ENCODE data around the gene POU4F1.

The POU4F1 gene

DNA sequence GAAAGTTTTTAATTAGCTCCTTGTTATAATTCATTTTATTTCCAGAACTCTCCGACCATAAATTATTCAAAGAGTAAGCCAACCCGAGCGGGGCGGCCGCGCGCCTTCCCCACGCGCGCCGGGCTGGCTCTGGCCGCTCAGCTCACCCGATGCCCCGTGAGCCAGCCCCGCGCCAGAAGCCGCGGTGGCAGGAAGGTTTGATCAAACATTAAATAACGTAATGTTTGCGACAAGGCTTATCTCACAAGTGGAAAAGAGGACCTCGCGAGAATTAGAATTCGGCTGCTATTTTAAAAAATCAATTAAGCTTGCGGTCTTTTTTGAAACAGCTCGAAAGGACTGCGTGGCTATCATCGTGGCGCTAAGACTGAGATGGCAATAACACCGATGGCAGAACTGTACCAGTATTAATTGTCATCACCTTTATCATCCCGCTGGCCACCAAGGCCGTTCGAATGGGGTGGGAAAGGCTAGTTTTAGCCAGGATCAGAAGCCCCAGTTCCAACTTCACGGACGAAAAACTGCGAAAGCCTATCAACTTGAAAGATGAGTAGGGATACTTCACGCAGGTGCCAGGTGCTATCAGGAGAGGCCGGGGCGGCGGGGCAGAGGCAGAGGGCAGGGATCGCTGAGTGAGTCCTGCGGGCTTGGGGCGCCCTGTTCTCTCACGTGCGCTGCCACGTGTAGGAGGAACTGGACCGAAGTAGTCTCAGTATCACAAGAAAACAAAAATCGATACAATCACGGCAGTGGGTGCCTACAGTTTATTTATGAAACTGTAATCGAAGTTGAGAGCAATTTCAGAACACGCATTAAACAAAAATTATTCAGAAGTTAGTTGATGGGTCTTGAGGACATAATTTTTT, 6.4 kb downstream of the POU4F1 start:
- H3K27ac ChIP-seq (ENCODE audit: low read length) = no peak overlapping the region
- peaks cover 91% of the 10 kb centered on the region for H3K27me3 ChIP-seq (ENCODE audit: low read depth, low read length)
- peaks cover 4 to 24% of the 10 kb centered on the region in 2 donors for H3K4me1 ChIP-seq (ENCODE audit: control insufficient read depth in 1 of 2, insufficient read depth in 2 of 2, low read length in 2 of 2)
- H3K9me3 ChIP-seq (ENCODE audit: control insufficient read depth in 1 of 2, low read length in 2 of 2) = peaks cover 0 to 5% of the 10 kb centered on the region in 2 donors
- H3K4me3 ChIP-seq (ENCODE audit: low read depth in 1 of 2, low read length in 2 of 2) = no peak overlapping the region
- no peaks in the 10 kb centered on the region for H3K36me3 ChIP-seq (ENCODE audit: control insufficient read depth in 1 of 2, insufficient read depth in 2 of 2, low read length in 2 of 2)

DNA sequence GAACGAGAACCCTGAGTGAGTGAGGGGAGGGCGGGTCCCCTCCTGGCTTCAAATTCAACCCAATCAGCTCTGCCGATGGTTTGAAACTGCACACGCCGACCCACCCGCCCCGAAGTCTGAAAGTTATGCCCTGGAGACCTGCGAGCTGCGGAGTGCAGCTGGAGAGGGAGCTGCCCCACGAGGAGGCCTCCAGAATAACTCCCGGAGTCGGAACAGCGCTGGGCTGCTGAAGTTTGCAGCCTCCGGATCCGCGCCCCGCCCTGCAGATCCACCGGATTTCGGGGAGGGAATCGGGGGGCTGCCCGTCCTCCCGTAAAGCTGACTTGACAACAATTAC, 7.0 kb downstream of the POU4F1 start:
- peaks cover 0 to 5% of the 10 kb centered on the region in 2 donors for H3K9me3 ChIP-seq (ENCODE audit: control insufficient read depth in 1 of 2, low read length in 2 of 2)
- no peak overlapping the region for H3K27ac ChIP-seq (ENCODE audit: low read length)
- no peaks in the 10 kb centered on the region for H3K36me3 ChIP-seq (ENCODE audit: control insufficient read depth in 1 of 2, insufficient read depth in 2 of 2, low read length in 2 of 2)
- peak overlapping the region in 1 of 2 donors; percentile 44 for H3K4me3 ChIP-seq (ENCODE audit: low read depth in 1 of 2, low read length in 2 of 2)
- peaks cover 4 to 21% of the 10 kb centered on the region in 2 donors for H3K4me1 ChIP-seq (ENCODE audit: control insufficient read depth in 1 of 2, insufficient read depth in 2 of 2, low read length in 2 of 2)
- peaks cover 88% of the 10 kb centered on the region for H3K27me3 ChIP-seq (ENCODE audit: low read depth, low read length)

DNA sequence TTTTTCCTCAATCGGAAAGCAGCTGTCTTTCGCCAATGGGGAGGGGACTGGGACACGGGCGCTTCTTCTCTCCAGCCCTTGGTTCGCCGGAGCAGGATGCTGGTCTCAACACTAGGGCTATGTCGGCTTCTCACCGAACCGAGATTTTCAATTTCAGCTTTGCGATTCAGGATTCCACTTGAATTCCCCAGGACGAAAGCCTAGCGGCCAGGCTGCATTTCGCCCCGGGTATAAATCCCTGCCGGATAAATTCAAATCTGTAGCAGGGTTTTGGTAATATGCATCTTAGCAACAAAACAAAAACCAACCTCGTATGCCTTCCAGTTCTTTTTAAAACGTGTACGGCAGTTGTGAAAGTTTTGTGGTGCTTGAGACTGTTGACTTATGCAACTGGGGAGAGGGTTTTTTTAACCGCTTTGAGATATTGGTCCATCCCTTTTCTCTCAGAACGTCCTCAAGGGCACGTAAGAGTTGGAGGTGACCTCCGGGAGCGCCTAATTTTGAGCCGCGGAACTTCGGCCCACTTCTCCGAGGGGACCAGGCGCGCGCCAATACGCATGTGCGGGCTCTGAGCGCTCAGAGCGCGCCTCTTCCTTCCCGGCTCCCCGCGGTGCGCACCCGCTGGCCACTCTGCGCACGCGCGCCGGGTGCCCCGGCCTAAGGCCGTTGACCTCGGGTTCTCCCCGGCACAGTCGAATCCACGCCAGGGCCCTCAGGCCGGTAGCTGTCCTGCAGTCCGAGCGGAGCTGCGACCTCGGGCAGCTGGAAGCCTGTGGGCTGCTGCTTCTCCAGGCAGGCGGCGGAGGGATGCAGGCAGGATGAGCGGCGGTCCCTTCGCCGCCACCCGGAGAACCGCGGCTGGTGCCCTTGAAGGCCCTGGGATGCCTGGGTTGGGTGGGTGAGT, 7.6 kb downstream of the POU4F1 start:
- Histone ChIP-seq H3K27me3 (ENCODE audit: low read depth, low read length) (peaks cover 83% of the 10 kb centered on the region), H3K36me3 (ENCODE audit: control insufficient read depth in 1 of 2, insufficient read depth in 2 of 2, low read length in 2 of 2) (no peaks in the 10 kb centered on the region), H3K4me3 (ENCODE audit: low read depth in 1 of 2, low read length in 2 of 2) (peak overlapping the region; percentile 9 to 44)

DNA sequence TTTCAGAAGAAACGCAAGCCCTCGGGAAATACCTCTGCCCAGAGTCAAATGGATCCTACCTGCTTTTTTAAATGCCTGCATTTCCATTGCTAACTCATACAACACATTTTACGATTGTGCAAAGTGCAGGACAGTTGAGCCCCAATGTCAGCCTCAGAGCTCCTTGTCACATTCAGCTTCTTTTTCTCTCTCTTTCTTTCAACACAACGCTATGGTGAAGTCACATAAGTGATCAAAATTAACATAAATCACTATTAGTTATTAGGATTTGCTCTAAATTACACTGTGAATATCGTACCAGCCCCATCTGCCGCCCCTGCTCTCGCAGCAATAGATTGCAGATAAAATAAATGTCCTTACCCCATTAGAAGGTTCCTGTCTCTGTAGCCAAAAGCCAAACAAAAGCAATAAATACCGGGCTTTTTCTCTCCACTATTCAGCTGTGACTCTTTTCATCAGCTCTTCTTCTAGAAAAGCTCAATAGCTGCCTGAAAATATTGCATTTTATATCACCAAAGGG, 8.8 kb downstream of the POU4F1 start:
- Histone ChIP-seq H3K27me3 (ENCODE audit: low read depth, low read length) (peaks cover 74% of the 10 kb centered on the region), H3K27ac (ENCODE audit: low read length) (no peak overlapping the region), H3K4me3 (ENCODE audit: low read depth in 1 of 2, low read length in 2 of 2) (no peak overlapping the region)

More for the DNA sequence above, 7.6 kb downstream of the POU4F1 start:
- H3K27ac ChIP-seq (ENCODE audit: low read length) = no peak overlapping the region
- H3K4me1 ChIP-seq (ENCODE audit: control insufficient read depth in 1 of 2, insufficient read depth in 2 of 2, low read length in 2 of 2) = peaks cover 4 to 17% of the 10 kb centered on the region in 2 donors
- H3K9me3 ChIP-seq (ENCODE audit: control insufficient read depth in 1 of 2, low read length in 2 of 2) = peaks cover 0 to 5% of the 10 kb centered on the region in 2 donors

DNA sequence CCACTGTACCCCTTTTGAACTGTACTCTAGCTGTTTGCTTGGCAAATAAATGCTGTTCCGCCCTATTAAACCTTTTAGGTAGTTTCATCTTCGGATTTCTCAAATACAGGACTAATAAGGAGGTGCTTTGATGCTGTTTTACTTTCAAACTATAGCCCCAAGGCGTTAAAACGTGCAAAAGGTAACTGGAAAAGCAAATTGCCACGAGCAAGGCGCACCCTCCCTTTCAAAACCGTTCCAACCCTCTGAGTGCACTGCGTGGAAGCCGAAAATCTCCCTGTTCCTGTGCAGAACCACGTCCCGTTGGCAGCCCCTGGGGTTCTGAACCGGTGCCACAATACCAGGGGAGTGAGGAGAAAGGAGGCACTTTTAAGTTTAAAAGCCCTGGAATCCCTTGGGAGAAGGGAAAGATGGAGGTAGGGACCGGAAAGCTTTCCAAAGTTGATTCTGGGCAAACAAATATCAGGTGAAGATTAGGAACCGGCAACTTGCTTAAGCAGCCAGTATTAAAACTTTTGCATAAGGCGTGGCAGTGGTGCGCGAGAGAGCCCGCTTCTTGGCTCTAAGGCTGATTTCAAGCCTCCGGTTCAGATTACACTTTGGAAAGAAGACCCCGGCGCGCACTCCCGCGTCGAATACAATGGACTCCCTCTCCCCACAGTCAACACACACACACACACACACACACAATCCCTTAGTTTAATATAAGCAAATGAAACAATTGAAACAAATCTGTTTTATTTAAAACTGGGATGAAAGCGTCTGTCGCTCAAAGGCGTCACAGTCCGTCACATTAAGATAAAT, 9.5 kb downstream of the POU4F1 start:
- H3K9me3 ChIP-seq (ENCODE audit: control insufficient read depth in 1 of 2, low read length in 2 of 2) = peaks cover 0 to 4% of the 10 kb centered on the region in 2 donors
- H3K36me3 ChIP-seq (ENCODE audit: control insufficient read depth in 1 of 2, insufficient read depth in 2 of 2, low read length in 2 of 2) = no peaks in the 10 kb centered on the region
- peaks cover 4 to 17% of the 10 kb centered on the region in 2 donors for H3K4me1 ChIP-seq (ENCODE audit: control insufficient read depth in 1 of 2, insufficient read depth in 2 of 2, low read length in 2 of 2)
- no peak overlapping the region for H3K4me3 ChIP-seq (ENCODE audit: low read depth in 1 of 2, low read length in 2 of 2)
- H3K27ac ChIP-seq (ENCODE audit: low read length) = no peak overlapping the region
- peaks cover 71% of the 10 kb centered on the region for H3K27me3 ChIP-seq (ENCODE audit: low read depth, low read length)

More for the DNA sequence above, 8.8 kb downstream of the POU4F1 start:
- no peaks in the 10 kb centered on the region for H3K36me3 ChIP-seq (ENCODE audit: control insufficient read depth in 1 of 2, insufficient read depth in 2 of 2, low read length in 2 of 2)
- H3K9me3 ChIP-seq (ENCODE audit: control insufficient read depth in 1 of 2, low read length in 2 of 2) = peaks cover 0 to under 1% of the 10 kb centered on the region in 2 donors
- peaks cover 4 to 17% of the 10 kb centered on the region in 2 donors for H3K4me1 ChIP-seq (ENCODE audit: control insufficient read depth in 1 of 2, insufficient read depth in 2 of 2, low read length in 2 of 2)

DNA sequence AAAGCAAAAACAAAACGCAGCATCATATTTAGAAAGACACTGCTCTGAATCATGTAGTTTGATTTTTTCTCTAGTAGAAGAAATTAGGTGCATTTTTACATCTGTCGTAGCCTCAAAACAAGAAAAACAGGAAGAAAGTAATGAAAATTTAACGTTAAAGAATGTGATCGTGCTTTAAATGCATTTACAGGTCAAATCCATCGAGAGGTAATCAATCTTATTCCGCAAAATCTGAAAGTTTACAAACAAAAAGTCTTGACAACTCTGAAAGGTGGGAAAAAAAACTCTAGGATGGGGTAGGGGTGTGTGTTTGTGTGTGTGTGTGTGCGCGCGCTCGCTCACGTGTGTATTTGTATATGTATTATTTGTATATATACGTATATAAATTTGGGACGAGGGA, 10.2 kb downstream of the POU4F1 start:
- peaks cover 0 to 4% of the 10 kb centered on the region in 2 donors for H3K9me3 ChIP-seq (ENCODE audit: control insufficient read depth in 1 of 2, low read length in 2 of 2)
- no peaks in the 10 kb centered on the region for H3K36me3 ChIP-seq (ENCODE audit: control insufficient read depth in 1 of 2, insufficient read depth in 2 of 2, low read length in 2 of 2)
- no peak overlapping the region for H3K4me3 ChIP-seq (ENCODE audit: low read depth in 1 of 2, low read length in 2 of 2)
- H3K4me1 ChIP-seq (ENCODE audit: control insufficient read depth in 1 of 2, insufficient read depth in 2 of 2, low read length in 2 of 2) = peaks cover 4 to 17% of the 10 kb centered on the region in 2 donors
- H3K27ac ChIP-seq (ENCODE audit: low read length) = no peak overlapping the region
- H3K27me3 ChIP-seq (ENCODE audit: low read depth, low read length) = peaks cover 69% of the 10 kb centered on the region

DNA sequence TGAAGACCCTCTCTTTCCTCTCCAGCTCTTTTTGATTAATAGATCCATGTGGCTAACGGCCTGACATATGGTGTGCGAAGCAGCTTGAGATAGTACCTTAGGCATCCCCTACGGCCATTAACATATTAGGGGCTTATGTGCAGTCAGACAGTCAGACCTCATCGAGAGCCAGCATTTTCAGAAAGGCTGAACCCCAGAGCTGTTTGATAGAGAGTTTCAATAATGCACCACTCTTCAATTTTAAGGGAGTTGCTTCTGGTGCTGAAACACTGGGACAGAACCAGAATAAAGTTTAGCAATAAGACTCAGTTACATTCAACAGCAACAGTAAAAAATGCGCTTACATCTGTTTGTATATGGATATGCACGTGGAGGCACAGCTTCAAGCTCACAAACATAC, 10.8 kb downstream of the POU4F1 start:
- no peaks in the 10 kb centered on the region for H3K36me3 ChIP-seq (ENCODE audit: control insufficient read depth in 1 of 2, insufficient read depth in 2 of 2, low read length in 2 of 2)
- peaks cover under 1 to 4% of the 10 kb centered on the region in 2 donors for H3K9me3 ChIP-seq (ENCODE audit: control insufficient read depth in 1 of 2, low read length in 2 of 2)
- H3K27me3 ChIP-seq (ENCODE audit: low read depth, low read length) = peaks cover 68% of the 10 kb centered on the region
- no peak overlapping the region for H3K27ac ChIP-seq (ENCODE audit: low read length)
- H3K4me3 ChIP-seq (ENCODE audit: low read depth in 1 of 2, low read length in 2 of 2) = no peak overlapping the region
- H3K4me1 ChIP-seq (ENCODE audit: control insufficient read depth in 1 of 2, insufficient read depth in 2 of 2, low read length in 2 of 2) = peaks cover 4 to 17% of the 10 kb centered on the region in 2 donors

DNA sequence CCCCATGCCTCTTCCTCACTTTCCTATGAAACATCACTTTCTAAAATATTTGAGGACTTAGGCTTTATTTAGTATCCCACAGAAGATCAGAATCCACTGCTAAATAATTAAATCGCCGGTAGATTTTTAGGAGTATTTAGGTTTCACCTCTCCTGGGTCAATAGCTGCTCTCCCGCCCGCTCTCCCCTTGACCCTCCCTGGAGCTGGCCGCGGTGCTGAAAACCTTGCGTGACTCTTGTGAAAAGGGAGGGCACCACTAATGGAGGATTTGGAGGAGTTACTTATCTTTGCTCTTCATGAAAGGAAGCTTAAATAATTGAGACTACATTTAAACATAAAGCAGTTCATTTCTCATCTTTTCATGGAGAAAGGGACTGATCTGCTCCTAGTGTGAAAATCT, 14.1 kb downstream of the POU4F1 start:
- no peak overlapping the region for H3K4me3 ChIP-seq (ENCODE audit: low read depth in 1 of 2, low read length in 2 of 2)
- H3K4me1 ChIP-seq (ENCODE audit: control insufficient read depth in 1 of 2, insufficient read depth in 2 of 2, low read length in 2 of 2) = no peaks in the 10 kb centered on the region
- H3K27me3 ChIP-seq (ENCODE audit: low read depth, low read length) = peaks cover 43% of the 10 kb centered on the region

DNA sequence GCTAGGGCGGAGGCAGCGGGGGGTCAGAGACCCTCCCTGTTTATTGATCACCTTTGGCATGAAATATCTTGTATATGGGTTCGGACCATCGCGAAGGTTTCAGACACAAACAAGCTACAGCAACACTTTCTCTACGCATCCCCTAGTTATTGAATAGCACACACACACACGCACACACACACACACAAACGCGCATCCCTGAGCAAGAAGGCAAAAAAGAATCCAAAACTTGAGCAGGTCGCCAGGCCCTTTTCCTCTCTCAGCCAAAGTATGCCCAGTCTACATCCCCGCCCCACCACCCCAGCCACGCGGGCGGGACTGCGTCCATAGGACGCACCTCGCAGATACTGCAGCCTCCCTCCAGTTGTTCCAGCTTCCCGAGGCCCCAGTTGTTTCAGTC, 16.0 kb downstream of the POU4F1 start:
- peaks cover 26% of the 10 kb centered on the region for H3K27me3 ChIP-seq (ENCODE audit: low read depth, low read length)
- H3K36me3 ChIP-seq (ENCODE audit: control insufficient read depth in 1 of 2, insufficient read depth in 2 of 2, low read length in 2 of 2) = no peaks in the 10 kb centered on the region
- H3K4me3 ChIP-seq (ENCODE audit: low read depth in 1 of 2, low read length in 2 of 2) = no peak overlapping the region
- no peaks in the 10 kb centered on the region for H3K4me1 ChIP-seq (ENCODE audit: control insufficient read depth in 1 of 2, insufficient read depth in 2 of 2, low read length in 2 of 2)
- no peak overlapping the region for H3K27ac ChIP-seq (ENCODE audit: low read length)
- peaks cover 2 to 4% of the 10 kb centered on the region in 2 donors for H3K9me3 ChIP-seq (ENCODE audit: control insufficient read depth in 1 of 2, low read length in 2 of 2)

More for the DNA sequence above, 14.1 kb downstream of the POU4F1 start:
- no peaks in the 10 kb centered on the region for H3K36me3 ChIP-seq (ENCODE audit: control insufficient read depth in 1 of 2, insufficient read depth in 2 of 2, low read length in 2 of 2)
- H3K27ac ChIP-seq (ENCODE audit: low read length) = no peak overlapping the region
- H3K9me3 ChIP-seq (ENCODE audit: control insufficient read depth in 1 of 2, low read length in 2 of 2) = peaks cover 2 to 4% of the 10 kb centered on the region in 2 donors

DNA sequence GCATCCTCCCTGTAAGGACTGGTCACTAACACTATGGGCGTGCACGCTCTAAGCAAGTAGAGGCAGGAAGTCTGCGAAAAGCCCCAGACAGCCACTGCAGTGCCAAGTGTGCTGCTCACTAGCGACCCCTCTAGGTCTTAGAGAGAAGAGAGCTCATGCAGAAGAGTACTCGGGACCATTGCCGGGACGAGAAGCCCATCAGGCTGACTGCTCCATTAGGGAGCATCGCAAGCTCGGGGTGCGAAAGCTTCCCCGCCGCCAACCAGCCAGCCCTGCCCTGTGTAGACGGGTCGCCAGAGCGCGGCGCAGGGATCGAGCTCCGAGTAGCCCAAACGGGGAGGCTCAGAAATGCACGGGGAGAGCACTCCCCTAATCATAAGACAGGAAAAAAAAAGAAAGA, 16.6 kb downstream of the POU4F1 start:
- Histone ChIP-seq H3K27ac (ENCODE audit: low read length) (no peak overlapping the region), H3K4me1 (ENCODE audit: control insufficient read depth in 1 of 2, insufficient read depth in 2 of 2, low read length in 2 of 2) (no peaks in the 10 kb centered on the region), H3K4me3 (ENCODE audit: low read depth in 1 of 2, low read length in 2 of 2) (no peak overlapping the region), H3K36me3 (ENCODE audit: control insufficient read depth in 1 of 2, insufficient read depth in 2 of 2, low read length in 2 of 2) (no peaks in the 10 kb centered on the region), H3K9me3 (ENCODE audit: control insufficient read depth in 1 of 2, low read length in 2 of 2) (peaks cover 2 to 4% of the 10 kb centered on the region in 2 donors), H3K27me3 (ENCODE audit: low read depth, low read length) (peaks cover 25% of the 10 kb centered on the region)
